HG03060 (cell line): ENCODE results near the gene EIF6.
"Not testable (repeated sequence)": the region's sequence is repeated elsewhere in the genome, so short reads cannot be mapped to it uniquely, and the experiment has no call there.

Source experiments
- ATAC-seq: cut with Tn5 transposase; IDR thresholded peaks from one replicate; pipeline ENCODE4 v1.9.1; 2021; ENCODE audit warnings: low read depth, moderate number of reproducible peaks; ENCODE audit not compliant: unreplicated experiment

Gene EIF6

GRCh38 chr20:35284267-35284991 lies at the start of gene EIF6:
EIF6 (minus strand) TSS chr20:35284772; CDS start chr20:35284487, 285 bp downstream.
- ATAC-seq: no peak

- no peak for ATAC-seq
These were observed 49.0 kb upstream of the EIF6 start for GRCh38 chr20:35333606-35334005.

DNA sequence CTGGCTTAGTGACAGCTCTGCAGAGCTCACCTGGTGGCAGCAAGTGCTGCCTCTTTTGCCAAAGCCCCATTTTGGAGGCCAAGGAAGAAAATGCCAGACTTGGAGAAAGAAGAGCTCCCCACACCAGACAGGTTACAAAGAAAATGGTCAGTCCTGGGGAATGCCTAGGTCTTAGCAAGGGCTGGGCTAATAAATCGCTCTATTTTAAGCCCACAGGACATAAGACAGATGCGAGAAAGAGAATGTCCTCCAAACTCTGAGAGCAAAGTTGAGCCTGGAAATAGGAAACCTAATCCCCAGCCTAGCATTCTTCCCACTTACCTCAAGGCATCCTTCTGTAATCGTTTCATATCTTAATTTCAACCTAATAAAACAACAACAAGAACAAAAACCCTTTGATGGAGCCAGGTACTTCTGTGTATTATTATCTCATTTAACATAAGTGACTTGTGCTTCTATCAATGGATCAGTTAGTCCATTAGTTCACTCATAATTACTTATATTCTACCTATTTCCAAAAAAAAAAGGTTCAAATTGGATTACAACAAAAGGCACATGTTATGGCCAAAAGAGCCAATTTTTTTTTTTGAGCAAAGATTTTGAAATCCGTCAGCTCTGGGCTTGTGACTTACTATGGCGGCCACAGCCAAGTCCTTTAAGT lies 48.1 kb upstream of the EIF6 start:
- ATAC-seq: no peak

- ATAC-seq: no peak
These were observed 45.0 kb upstream of the EIF6 start for GRCh38 chr20:35329435-35330139.

- no peak for ATAC-seq
These were observed 44.1 kb upstream of the EIF6 start for GRCh38 chr20:35328689-35329088.

DNA sequence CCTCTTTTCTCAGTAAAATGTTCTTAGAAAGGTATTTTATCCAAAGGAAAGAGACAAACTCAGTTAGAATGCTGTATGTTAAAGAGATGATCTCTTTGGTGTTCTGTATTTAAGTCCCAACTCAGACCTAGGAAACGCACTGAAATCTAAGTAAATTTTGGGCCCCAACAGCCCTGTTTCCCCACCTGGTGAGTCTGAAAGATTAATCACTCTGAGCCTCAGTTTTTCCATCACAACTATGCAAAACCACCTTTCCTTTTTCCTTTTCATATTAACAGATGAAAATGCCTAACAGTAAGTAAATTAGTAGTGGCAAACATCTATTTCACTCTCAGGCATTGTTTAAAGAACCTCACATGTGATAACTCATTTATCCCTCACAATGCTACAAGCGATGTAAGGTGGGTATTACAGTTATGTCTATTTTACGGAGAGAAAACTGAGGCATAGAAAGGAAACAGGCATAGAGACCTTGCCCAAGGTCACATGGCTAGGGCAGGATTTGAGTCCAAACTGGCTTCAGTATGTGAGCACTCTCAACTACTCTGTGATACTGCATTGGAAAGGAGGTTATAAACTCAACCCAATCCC lies 43.6 kb upstream of the EIF6 start:
- ATAC-seq: no peak

DNA sequence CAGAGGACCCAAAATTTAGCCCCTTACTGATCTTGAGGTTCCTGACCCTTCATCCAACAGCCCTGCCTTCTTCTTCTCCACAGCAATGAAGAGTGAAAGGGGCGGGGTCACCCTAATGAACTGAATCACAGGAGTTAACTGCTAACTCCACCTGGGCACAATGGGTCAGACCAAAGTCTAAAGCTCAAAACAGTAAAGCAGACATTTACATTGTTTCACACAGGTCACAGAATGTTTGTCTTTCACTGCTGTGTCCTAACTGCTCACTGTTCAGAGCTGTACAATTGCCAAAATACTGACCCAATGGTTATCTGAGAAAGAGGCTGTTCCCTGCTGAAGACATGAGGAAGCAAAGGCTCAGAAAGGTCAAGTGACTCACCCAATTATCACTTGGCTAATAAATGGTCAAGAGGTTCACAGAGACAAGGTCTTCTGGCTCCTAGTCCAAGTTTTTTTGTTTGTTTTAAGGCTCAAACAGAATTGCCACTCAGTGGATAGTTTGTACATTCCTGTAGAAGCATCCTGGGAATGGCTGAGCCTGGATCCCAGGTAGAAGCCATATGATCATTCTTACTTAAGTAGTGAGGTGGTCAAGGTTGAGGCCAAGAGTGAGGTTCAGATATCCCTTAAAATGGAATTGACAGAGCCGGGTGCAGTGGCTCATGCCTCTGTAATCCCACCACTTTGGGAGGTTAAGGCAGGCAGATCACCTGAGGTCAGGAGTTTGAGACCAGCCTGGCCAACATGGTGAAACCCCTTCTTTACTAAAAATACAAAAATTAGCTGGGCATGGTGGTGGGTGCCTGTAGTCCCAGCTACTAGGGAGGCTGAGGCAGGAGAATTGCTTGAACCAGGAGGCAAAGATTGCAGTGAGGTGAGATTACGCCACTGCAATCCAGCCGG lies 42.8 kb upstream of the EIF6 start:
- ATAC-seq: no peak

- no peak for ATAC-seq
These were observed 42.1 kb upstream of the EIF6 start for GRCh38 chr20:35326740-35327073.

- no peak for ATAC-seq
These were observed 41.6 kb upstream of the EIF6 start for GRCh38 chr20:35326021-35326739.

- ATAC-seq: no peak
These were observed 40.8 kb upstream of the EIF6 start for GRCh38 chr20:35325401-35325800.

DNA sequence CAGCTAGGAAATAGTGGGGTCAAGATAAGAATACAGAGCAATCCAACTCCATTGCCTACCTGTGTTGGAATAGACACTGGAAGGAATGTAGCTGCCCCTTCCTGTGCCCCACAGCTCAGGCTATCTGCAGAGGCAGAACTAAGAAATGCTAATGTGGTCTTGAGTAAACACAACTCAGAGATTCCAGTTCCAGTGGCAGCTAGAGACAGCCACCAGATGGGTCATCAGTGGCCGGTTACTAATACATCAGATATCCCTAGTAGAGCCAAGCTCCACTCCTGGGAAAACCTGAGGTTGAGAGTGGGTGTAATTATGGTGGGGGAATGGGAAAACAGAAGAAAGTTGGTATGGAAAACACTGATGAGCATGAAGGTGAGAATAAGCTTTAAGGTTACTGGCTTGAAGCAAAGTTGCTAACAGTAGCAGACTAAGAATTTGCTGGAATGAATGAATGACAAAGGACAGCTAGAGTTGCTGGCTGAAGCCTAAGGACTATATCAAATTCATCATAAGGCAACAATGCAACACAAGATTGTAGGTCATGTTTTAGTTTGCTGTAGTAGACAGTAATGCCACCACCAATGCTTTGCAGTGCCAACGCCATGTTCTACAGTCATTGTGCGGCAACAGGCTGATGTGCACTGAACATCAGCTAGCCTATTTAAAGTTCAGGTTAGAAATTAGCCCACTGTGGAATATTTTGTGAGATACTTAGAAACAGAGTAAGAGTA lies 36.0 kb upstream of the EIF6 start:
- ATAC-seq: no peak

- ATAC-seq: no peak
These were observed 35.3 kb upstream of the EIF6 start for GRCh38 chr20:35319871-35320197.

- no peak for ATAC-seq
These were observed 34.8 kb upstream of the EIF6 start for GRCh38 chr20:35319192-35319870.

DNA sequence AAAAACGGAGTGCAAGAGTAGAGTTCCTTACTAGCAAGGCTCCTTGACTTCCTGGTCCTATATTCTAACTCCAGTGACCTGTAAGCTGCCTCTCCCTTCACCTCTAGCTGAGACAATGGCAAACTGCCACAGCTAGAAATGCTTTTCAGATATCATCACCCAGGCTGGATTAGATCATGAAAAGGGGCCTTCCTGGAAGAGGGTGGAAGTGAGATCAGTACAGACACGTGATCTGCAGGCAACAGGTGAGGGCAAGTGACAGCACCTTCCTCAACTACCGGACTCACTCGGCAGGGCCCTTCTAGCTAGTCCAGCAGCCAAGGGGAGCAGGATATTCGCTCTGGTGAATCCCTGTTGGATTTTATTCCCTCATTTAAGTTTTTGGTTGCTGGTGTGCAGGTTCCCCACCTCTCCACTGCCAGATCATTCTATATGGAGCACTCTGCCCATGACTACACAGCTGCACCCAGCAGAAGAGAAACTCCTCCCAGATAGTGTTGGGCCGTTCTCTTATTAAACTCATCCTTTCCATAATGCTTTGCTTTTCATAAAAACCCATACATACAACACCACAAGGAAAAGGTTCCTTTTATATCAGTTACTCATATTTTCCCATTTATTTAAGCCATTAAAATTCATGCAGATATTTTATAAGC lies 34.1 kb upstream of the EIF6 start:
- ATAC-seq: no peak

DNA sequence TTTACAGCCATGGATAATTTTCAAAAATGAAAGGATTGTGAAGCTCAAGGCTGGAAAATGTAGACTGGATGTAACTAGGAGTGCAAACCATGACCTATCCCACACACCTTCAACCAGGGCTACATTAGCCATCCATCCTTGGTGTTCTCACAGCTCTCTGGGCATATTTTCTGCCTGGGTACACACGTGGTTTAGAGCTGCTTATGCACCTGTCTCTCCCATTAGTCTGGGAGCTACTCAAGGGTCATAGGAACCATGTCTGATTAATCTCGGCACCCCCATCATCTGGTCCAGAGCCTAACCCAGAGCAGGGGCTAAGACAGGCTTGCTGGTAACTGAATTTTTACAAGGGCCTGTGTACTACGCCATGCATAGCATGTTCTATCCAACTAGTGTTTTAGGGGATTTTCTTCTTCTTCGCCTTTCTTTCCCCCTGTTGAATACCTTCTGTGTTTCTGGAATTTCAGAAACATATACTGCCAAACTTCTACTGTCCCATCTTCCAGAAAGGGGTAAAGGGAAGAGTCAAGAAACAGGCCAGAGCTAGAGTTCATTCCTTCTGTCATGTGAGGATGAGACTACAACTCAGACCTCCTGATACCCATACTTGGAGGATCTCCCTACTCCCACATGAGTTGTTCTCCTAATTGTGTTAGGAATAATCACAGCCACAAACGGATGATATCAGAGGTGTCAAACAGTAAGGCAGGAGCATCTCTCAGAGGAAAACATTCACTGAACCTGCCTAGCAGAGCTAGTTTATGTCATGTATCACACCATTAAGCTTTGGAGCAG lies 33.0 kb upstream of the EIF6 start:
- ATAC-seq: no peak

DNA sequence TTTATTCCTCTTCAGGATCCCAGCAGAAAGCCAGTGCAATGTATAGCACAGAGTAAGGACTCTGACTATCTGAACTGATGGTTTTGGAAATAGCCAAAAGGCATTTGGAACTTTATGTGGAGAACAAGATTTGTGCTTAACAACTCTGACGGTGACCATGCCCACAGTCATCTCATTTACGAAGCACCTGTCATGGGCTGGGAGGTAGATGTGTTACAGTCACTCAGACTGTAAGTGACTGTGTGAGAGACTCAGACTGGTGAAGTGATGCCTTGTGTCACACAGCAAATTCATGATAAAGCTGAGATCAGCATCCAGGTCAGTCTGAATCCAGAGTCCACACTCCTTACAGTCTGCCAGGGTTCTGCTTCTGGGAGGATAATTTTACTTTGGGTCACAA lies 31.5 kb upstream of the EIF6 start:
- no peak for ATAC-seq

GRCh38 chr20:35315632-35316020 lies 31.1 kb upstream of the EIF6 start:
- not testable (repeated sequence) for ATAC-seq
